KOPT-K1 (cell line): ENCODE data around the gene TSR3.

Experiments
- H3K27ac ChIP-seq: fragments of 200-600 bp; sonication (generic); 2 replicates; pipeline ENCODE4 v1.5.1; 2016; ENCODE audit warnings: antibody characterized with exemption, mild to moderate bottlenecking, low read depth, low read length; ENCODE audit not compliant: poor library complexity, severe bottlenecking
- H3K36me3 ChIP-seq: fragments of 200-600 bp; sonication (generic); 2 replicates; pipeline ENCODE4 v1.5.1; 2017; ENCODE audit warnings: antibody characterized with exemption, mild to moderate bottlenecking, low read length, moderate library complexity; ENCODE audit not compliant: insufficient read depth
- H3K9me3 ChIP-seq: fragments of 200-600 bp; sonication (generic); 2 replicates; pipeline ENCODE4 v1.5.1; 2017; ENCODE audit warnings: antibody characterized with exemption, low read length, mild to moderate bottlenecking; ENCODE audit not compliant: insufficient read depth, poor library complexity, severe bottlenecking

TSR3 gene

DNA sequence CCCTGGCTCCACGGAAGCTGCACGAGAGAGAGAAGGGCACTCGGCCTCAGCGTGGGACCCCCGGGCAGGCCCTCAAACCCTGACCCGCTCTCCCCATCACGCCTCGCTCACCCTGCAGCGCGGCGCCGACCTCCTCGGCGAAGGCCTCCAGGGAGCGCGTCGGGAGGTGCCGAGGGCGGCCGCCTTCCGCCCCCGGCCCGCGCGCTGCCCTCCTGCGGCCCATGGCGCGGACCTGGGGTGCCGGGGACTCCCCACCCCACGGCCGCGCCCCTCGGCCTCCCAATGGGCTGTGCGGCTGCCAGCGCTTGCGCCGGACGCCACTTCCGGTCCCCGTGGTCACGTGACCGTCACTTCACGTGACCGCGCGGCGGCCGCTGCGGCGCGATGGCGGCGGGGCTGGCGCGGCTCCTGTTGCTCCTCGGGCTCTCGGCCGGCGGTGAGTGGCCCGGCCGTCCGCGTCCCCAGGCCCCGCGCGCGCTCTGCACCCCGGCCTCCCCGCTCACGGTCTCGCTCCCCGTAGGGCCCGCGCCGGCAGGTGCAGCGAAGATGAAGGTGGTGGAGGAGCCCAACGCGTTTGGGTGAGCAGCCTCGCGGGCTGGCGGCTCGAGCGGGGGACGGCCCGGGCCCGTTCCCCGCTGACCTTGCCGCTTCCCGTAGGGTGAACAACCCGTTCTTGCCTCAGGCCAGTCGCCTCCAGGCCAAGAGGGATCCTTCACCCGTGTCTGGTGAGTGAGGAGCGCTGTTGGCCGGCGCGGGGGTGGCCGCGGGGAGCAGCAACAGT is at the start of gene TSR3, which contains the start of gene GNPTG:
TSR3 (minus strand) TSS at position 297 of the 781 bp plus-strand sequence; CDS start at position 223, 74 bp downstream.
GNPTG (plus strand) TSS at position 350 of the 781 bp plus-strand sequence; CDS start at position 385, 35 bp downstream.
- H3K27ac ChIP-seq: peak within 1 kb of the TSS; percentile 67

DNA sequence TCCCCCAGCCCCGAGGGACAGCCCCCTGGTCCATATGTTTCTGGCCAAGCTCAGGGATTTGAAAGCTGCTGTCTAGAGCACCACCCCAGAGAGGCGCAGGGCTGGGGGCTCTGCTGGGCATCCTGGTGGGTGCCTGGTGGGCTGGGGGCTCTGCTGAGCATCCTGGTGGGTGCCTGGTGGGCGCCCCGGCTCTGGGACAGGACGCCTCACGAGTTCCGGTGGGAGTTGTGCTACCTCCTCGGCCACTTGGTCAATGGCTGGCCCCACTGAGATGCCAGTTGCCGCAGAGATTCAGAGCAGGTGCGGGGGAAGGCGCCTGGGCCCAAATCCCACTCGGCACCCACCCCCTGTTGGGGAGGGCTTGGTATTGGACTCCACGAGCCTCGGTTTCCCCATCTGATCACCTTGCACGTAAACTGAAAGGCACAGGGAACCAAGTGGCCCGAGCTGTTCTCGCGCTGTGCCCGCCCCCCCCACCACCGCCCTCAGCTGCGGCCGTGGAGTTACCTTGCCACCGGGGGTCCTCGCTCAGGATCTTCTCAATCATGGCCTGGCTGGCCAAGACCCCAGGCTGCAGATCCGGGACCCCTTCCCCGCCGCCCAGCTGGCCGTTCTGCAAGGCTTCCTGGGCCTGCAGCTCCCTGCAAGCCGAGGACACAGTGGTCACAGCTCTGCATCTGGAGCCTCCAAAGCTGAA is 49.5 kb upstream of the TSR3 start:
- no peaks in the 10 kb centered on the region for H3K9me3 ChIP-seq
- peaks cover 31% of the 10 kb centered on the region; the same call in 1 of the 2 replicates for H3K36me3 ChIP-seq
- H3K27ac ChIP-seq: no peak overlapping the region

More for the DNA sequence above, at the start of gene TSR3, which contains the start of gene GNPTG:
- no peaks in the 10 kb centered on the region for H3K9me3 ChIP-seq
- H3K36me3 ChIP-seq: peaks cover 23% of the 10 kb centered on the region; the same call in 1 of the 2 replicates

DNA sequence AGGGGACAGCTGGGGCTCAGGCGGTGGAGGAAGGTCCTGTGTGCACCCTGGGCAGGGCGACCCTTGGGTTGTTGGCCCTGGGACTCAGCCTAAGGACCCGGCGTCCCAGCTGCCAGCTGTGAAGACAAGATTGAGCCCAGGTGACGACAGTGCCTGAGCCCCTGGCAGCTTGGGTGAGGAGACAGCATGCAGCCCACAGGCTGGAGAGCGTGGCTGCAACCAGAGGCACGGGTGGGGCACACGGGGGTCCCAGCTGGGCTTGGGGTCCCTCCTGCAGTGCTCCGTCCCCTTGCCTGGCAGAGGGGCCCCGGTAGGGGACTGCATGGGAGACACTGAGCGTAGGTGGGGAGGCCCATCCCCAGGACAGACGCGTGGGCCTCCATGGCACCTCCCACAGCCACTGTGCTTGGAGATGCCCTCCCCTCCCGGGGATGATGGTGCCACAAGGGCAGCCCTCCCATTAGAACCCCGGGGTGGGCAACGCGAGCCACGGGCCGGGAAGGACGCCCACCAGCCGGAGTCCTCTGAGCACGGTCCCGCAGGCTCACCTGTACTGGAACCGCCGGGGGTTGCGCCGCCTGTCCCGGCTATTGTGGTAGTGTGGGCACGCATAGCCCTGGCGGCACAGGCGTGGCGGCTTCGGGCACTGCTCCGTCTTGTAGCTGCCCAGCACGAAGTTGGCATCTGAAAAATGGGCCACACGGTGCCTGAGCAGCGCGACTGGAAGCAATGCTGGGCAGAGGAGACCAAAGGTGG is 47.3 kb upstream of the TSR3 start:
- H3K36me3 ChIP-seq: peaks cover 24% of the 10 kb centered on the region; the same call in 1 of the 2 replicates
- no peak overlapping the region for H3K27ac ChIP-seq
- H3K9me3 ChIP-seq: no peaks in the 10 kb centered on the region

DNA sequence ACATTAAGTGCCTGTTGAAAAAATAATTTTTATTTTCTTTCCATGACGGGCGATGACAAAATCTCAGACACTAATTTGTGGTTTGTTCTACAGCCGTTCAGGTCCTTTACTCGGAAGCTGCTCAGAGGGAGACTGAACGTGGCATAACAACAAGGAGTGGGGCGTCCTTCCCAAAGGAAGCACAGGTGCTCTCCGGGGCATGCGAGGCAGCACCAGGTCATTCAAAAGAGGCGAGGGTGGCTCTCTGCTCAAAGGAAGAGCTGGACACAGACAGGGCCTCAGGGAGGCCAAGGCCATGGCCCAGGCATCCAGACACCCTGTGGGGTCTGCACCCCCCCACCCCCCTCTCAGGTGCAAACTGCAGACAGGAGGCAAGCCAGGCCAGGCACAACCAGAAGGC is 46.7 kb upstream of the TSR3 start:
- Histone ChIP-seq H3K9me3 (no peaks in the 10 kb centered on the region), H3K36me3 (peaks cover 23% of the 10 kb centered on the region; the same call in 1 of the 2 replicates), H3K27ac (no peak overlapping the region)

DNA sequence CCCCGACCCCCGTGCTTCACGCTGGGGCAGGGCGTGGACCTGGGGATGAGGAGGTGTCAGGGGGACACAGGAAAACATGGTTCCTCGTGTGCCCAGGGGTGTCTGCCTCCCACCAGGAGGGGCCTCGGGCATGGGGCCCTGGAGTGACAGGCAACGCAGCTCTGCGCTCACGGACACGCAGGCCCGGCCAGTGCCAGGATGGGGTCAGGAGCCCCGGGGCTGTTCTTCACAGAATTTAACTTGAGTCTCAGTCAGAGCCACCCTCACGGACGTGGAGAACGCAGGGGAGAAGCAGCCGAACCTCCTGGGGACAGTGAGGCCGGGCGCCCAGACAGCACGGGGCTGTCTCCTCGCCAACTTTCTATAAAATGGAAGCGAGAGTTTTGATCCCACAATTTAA is 46.1 kb upstream of the TSR3 start:
- H3K9me3 ChIP-seq: no peaks in the 10 kb centered on the region
- peaks cover 24% of the 10 kb centered on the region; the same call in 1 of the 2 replicates for H3K36me3 ChIP-seq
- no peak overlapping the region for H3K27ac ChIP-seq

DNA sequence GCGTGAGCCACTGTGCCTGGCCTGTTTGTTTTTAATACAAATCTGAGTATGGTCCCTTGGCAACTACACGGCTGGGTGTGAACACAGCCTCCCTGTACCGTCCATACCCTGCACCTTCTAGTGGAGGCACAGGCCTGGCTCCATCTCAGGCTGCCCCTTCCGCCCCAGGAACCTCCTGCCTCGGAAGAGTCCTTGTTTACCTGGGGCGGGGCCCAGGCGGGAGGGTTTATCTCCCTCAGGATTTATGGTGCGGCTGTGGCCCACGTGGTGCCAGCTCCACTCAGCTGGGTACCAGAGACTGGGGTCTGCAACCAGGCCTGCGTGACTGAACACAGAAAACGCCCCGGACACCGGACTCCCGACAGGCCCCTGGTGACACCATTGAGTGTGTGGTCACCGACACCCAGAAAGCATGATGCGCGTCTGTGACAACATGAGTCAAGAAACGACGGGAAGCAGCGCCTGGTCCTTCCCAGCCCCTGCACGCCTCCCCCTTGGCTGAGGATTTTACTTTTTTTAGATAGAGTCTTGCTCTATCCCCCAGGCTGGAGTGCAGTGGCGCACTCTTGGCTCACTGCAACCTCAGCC is 43.9 kb upstream of the TSR3 start:
- H3K36me3 ChIP-seq: peaks cover 24% of the 10 kb centered on the region; the same call in 1 of the 2 replicates
- H3K27ac ChIP-seq: no peak overlapping the region
- no peaks in the 10 kb centered on the region for H3K9me3 ChIP-seq

DNA sequence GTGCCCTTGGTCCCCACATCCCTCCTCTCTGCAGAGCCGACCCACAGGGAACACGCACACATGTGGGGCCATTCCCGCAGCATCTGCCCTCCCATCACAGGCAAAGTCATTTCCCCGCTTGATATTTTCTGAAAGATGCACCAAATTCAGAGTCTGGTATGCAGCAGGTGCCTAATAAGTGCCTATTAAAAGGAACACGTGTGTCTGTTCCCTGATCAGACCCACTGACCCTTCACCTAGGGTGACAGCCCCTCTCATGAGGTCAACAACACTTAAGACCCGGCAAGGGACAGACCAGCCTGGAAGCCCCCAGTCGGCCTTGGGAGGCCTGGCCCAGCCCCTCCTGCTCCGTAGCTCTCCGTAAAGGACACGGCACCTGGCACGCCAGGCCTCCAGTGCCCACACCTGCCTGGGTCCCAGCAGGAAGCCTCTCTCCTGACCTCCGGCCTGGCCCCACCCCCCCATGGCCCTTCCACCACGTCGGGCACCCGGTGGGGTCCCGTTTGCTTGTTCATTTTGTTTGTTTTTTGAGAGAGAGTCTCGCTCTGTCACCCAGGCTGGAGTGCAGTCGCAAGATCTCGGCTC is 42.8 kb upstream of the TSR3 start:
- H3K36me3 ChIP-seq: peaks cover 19% of the 10 kb centered on the region; the same call in 1 of the 2 replicates

DNA sequence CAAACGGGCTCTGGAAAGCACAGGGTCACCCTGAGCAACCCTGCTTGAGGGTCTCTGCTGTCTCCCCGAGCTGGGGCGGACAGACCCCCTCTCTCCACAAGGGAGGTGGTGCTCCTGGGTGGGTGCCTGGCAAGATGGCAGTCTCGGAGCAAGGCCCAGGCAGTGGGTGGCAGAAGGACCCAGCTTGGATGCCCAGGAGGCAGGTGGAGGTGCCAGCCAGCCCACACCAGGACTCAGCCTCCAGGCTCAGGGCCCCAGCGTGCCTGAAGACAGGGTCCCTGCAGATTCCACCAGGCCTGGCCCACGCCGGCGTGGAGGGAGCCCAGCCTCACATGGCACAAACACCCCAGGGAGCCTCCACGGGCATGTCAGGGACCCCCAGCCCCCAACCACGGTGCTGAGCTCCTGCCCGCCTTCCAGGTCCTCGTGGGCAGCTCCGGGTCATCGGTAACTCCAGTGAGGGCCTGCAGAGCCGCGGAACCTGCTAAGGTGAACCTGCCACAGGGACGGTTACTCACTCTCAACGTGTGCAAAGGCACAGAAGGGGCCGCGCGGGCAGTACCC is 42.0 kb upstream of the TSR3 start:
- Histone ChIP-seq H3K9me3 (no peaks in the 10 kb centered on the region), H3K27ac (peak overlapping the region; percentile 27), H3K36me3 (peaks cover 21% of the 10 kb centered on the region; the same call in 1 of the 2 replicates)

More for the DNA sequence above, 42.8 kb upstream of the TSR3 start:
- Histone ChIP-seq H3K27ac (no peak overlapping the region), H3K9me3 (no peaks in the 10 kb centered on the region)

DNA sequence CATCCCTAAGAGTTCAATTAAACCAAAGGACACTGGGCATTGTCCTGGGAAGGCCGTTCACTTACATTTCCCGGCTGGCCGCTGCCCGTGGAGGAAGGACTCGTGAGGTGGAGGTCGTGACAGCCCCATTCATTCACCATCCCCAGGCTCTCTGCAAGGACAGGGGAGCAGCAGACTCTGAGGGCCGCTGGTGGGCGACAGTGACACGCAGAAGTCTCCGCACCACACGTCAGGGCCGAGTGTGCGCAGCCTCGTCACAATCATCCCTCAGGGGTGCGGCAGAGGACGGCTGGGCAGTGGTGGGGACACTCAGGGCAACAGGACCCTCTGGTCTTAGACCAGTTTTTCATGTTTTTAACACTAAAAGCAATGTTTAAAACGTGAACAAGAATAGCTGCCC is 41.1 kb upstream of the TSR3 start:
- Histone ChIP-seq H3K36me3 (peaks cover 21% of the 10 kb centered on the region; the same call in 1 of the 2 replicates), H3K9me3 (no peaks in the 10 kb centered on the region), H3K27ac (peak overlapping the region; percentile 27)

DNA sequence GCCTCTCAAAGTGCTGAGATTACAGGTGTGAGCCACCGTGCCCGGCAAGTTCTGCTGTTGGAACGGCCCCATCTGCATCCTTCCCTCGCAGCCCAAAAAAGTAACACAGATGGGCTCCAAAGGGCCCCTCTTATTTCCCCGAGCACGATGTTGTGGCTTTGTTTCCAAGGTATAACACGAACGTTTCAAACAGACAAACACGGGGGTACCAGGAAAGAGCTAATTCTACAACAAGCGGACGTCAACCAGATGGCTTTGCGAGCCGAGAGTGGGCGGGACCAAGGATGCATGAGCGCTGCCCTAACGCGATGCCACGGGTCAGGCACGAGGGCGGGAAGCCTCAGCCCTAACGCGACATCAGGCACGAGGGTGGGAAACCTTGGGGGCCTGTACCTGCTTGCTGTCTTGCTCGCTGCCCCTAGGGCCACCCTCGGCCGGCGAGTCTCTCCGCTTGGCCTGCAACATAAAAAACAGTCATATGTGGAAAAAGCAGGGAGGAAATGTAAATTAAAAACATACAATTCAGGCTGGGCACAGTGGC is 38.6 kb upstream of the TSR3 start:
- H3K27ac ChIP-seq: peak overlapping the region; percentile 88
- H3K9me3 ChIP-seq: no peaks in the 10 kb centered on the region
- peaks cover 21% of the 10 kb centered on the region; the same call in 1 of the 2 replicates for H3K36me3 ChIP-seq

DNA sequence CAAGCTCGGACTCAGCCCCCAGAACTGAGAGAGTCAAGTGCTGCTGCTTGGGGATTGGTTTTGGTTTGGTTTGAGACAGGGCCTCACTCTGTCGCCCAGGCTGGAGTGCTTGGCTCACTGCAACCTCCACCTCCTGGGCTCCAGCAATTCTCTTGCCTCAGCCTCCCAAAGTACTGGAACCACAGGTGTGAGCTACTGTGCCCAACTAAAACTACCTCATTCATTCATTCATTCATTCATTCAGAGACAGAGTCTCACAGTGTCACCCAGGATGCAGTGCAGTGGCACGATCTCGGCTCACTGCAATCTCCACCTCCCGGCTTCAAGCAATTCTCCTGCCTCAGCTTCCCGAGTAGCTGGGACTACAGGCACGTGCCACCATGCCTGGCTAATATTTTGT is 38.1 kb upstream of the TSR3 start:
- Histone ChIP-seq H3K27ac (peak overlapping the region; percentile 88), H3K9me3 (no peaks in the 10 kb centered on the region), H3K36me3 (peaks cover 25% of the 10 kb centered on the region; the same call in 1 of the 2 replicates)

DNA sequence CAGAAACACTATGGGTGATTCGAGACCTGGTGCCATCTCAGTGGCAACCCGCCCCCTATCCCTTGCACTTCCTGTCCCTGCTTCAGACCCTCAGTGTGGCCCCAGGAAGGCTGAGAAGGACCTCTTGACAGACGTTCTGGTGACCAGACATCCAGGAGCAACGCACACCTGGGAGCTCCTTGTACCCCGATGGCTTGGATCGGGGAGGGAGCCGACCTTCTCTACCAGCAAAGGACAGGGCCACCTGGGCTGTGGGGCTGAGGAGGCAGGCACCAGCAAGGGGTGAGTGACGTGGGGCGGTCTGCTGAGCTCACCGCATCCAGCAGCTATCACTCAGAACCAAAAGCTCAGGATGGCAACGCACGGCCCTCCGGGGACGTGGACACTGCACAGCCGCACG is 35.7 kb upstream of the TSR3 start:
- H3K36me3 ChIP-seq: peaks cover 24% of the 10 kb centered on the region; the same call in 1 of the 2 replicates
- peak overlapping the region; percentile 30 for H3K27ac ChIP-seq
- H3K9me3 ChIP-seq: no peaks in the 10 kb centered on the region

DNA sequence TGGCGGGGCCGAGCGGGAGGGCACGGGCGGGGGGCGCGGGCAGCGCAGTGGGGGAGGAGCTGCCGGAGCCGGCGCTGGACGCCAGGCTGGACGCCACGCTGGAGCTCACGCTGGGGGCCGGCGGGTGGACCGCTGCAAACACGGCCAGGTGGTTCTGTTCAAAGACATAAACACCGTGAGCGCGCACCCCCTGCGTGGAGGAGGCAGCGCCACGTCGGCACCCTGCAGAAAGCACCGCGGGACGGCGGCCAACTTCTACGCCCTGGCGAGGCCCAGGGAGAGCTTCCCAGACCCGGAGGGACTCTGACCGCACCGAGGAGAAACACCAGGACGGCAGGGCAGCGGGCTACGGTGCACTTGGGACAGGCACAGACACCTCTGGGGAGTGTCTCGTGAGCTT is 33.6 kb upstream of the TSR3 start:
- Histone ChIP-seq H3K36me3 (peaks cover 21% of the 10 kb centered on the region; the same call in 1 of the 2 replicates), H3K9me3 (no peaks in the 10 kb centered on the region), H3K27ac (no peak overlapping the region)
